GM21360 (cell line): ENCODE data around the gene CCL4.
"Not testable (repeated sequence)": the region's sequence is repeated elsewhere in the genome, so short reads cannot be mapped to it uniquely, and the experiment has no call there.

Experiments used
- ATAC-seq: cut with Tn5 transposase; IDR thresholded peaks from one replicate; pipeline ENCODE4 v1.9.1; 2021; ENCODE audit warnings: mild to moderate bottlenecking, moderate library complexity; ENCODE audit not compliant: unreplicated experiment

CCL4 gene

DNA sequence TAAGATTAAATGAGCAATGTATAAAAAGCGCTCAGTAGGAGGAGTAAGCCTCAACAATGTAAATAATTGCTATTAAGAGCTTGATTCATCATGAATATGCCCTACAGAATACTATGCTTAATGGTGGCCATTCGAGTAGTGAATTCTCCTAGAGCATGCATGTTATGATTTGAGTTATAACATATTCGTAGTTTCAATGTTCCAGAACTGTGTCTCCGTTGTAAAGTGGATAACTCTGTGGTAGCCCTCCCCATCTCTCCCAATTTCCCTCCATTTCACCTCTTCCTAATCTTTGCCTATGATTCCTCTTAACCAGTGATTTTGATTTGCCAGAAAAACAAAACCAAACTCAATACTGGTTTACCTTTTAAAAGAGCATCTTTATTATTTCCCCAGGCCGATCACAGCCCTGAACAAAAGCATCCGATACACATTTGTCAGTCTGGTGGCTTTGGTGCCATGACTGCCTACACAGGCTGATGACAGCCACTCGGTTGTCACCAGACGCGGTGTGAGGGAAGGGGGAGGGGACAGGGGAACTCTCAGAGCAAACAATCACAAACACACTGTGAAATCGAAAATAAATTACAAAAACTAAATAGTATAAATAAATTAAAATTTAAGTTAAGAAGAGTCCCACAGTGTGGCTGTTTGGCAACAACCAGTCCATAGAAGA lies 15.6 kb upstream of the CCL4 start:
- ATAC-seq = not testable (repeated sequence)

- ATAC-seq = no peak
These were observed 14.8 kb upstream of the CCL4 start for GRCh38 chr17:36088670-36089338.

DNA sequence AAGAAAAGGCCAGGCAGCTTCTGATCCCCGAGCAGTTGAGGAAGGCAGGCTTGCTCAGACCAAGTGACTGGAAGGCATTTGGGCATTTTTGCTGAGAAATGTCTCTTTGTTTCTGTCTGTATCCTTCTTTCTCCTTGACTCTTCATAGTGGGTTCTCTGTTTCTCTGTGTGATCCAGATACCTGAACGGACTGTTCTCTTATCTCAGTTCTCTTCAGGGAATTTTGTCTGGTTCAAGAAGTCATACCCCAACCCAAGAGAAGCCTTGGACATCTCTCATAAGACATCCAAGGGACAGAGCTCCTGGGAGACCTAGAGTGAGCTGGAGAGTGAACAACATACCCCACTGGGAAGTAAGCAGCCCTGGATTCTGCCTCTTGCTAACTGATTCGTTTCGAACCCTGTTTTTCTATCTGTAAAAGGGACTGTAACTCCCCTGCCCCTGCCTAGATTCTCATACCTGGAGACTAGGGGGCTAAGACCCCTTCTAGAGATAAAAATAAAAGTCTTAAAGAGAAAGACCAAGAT lies 14.2 kb upstream of the CCL4 start:
- no peak for ATAC-seq

GRCh38 chr17:36089888-36090836 lies 13.5 kb upstream of the CCL4 start, which contains the start of gene CCL3:
Gene CCL3 (minus strand): TSS chr17:36090143. CDS start chr17:36090058, 85 bp downstream.
- ATAC-seq = peak; percentile 55

DNA sequence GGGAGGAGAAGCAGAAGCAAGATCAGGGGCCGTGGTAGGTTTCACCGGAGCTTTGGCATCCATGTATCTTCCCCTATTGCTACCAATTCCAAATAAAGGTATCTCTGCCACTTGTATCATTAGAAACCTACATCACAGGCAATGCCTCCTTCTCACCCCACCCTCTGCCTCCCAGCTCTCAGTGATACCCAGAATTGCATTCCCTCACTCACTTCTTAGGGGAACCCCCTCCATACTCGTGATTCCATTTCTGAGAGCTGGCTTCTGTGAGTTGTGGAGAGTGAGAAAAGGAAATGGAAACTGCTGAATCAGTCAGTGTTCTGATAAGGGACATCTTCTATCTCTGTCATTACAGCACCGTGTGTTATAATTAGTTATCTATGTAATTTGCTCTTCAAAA lies 11.4 kb upstream of the CCL4 start:
- ATAC-seq = no peak

- ATAC-seq = not testable (repeated sequence)
These were observed 10.9 kb upstream of the CCL4 start for GRCh38 chr17:36092715-36093114.

DNA sequence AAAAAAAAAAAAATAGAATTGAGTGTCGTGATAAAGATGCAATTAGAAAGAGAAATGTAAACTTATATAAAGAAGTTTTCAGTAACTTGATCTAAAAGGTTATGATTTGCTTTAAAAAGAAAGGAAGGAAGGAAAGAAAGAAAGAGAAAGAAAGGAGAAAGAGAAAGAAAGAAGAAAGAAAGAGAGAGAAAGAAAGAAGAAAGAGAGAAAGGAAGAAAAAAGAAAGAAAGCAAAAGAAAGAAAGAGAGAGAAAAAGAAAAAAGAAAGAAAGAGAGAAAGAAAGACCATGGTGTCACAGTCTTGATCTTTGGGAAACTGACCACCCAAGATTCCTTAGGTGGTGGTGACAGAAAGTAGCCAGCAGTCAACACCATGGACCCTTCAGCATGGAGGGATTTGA lies 9.4 kb upstream of the CCL4 start:
- ATAC-seq = no peak

DNA sequence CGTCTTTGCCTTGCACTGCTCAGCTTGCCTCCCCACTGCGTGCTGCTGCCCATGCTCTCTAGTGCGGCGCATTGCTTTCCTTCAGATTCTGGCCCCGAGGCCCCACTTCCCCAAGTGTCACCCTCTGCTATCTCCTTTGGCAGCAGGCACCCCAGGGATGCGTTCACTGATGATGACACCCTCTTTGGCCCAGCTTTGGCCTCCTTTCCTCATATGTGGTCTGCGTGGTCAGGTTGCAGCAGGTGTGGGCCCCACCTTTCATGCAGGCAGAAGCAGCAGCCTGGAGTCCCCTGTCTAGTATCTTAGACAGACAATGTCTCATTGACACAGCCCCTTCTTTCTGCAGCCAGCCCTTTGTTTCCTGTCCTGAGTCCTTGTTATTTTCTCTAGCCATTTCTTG lies 8.9 kb upstream of the CCL4 start:
- no peak for ATAC-seq

GRCh38 chr17:36095992-36096391 lies 7.6 kb upstream of the CCL4 start:
- no peak for ATAC-seq

- ATAC-seq = not testable (repeated sequence)
These were observed 4.6 kb upstream of the CCL4 start for GRCh38 chr17:36099004-36099403.

GRCh38 chr17:36104246-36104645 lies 619 bp downstream of the CCL4 start:
- not testable (repeated sequence) for ATAC-seq

DNA sequence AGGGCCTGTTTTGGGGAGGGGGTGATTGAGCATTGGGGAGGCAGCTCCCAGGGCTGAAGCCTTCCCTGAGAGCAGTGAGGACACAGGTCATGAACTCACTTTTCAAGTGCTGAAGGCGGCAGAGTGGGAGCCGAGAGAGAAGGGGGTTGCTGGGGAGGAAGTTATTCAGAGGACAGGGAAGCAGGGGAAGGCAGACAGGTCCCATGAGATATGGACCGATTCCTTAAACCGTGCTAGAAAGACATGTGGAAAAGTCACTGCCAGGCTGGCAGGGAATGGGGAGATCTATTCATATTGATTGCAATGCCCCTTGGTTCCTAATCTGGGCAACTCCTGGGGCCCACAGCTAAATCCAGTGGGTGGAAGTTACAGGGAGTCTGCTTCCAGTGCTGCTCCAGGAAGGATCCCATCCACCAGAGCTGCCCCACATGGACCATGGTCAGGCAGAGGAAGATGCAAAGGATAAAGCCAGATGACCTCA lies 1.1 kb downstream of the CCL4 start:
- no peak for ATAC-seq

DNA sequence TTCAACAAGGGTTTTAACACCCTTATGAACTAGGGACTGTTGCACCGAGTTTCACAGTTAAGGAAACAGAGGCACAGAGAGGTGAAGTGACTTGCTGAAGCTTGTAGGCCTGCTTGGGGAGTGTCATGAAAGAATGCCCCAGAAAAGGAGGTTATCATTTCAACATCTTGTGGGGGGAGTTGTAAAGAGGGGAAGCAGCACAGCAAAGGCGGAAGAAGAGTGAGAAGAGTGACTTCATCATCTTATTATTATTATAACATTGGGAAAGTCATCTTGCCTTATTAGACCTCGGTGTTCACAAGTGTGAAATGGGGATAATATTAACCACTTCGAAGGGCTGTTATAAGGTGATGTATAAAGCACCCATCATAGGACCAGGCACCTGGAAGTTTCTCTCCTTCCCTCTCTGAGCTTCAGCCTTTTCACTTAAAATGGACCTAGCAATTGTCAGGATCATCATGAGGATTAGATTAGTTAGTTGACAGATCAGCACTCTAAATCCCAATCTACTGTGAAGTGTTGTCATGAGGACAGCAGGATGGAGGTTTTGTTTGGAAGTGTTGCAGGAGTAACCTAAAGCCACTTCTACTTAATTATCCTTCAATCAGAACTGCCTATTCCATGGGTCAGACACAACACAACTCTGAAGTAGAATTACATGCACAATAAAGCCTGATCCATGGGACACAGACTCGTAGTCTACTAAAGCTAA lies 2.3 kb downstream of the CCL4 start:
- ATAC-seq = no peak

GRCh38 chr17:36106493-36106835 lies 2.8 kb downstream of the CCL4 start:
- no peak for ATAC-seq

- ATAC-seq = no peak
These were observed 4.0 kb downstream of the CCL4 start for GRCh38 chr17:36107660-36108059.

GRCh38 chr17:36108265-36108664 lies 4.6 kb downstream of the CCL4 start:
- ATAC-seq = not testable (repeated sequence)

- ATAC-seq = no peak
These were observed 7.5 kb downstream of the CCL4 start for GRCh38 chr17:36111068-36111490.

- ATAC-seq = no peak
These were observed 8.9 kb downstream of the CCL4 start for GRCh38 chr17:36112572-36112971.

DNA sequence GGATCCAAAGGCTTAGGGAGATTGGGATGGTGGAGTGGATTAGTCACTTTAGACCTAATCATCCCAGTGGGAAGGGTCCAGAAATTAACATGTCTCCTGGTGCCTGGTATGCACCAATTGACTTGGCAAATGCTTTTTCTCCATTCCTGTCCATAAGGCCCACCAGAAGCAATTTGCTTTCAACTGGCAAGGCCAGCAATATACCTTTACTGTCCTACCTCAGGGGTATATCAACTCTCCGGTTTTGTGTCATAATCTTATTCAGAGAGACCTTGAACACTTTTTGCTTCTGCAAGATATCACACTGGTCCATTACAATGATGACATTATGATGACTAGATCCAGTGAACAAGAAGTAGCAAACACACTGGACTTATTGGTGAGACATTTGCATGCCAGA lies 9.5 kb downstream of the CCL4 start:
- not testable (repeated sequence) for ATAC-seq

DNA sequence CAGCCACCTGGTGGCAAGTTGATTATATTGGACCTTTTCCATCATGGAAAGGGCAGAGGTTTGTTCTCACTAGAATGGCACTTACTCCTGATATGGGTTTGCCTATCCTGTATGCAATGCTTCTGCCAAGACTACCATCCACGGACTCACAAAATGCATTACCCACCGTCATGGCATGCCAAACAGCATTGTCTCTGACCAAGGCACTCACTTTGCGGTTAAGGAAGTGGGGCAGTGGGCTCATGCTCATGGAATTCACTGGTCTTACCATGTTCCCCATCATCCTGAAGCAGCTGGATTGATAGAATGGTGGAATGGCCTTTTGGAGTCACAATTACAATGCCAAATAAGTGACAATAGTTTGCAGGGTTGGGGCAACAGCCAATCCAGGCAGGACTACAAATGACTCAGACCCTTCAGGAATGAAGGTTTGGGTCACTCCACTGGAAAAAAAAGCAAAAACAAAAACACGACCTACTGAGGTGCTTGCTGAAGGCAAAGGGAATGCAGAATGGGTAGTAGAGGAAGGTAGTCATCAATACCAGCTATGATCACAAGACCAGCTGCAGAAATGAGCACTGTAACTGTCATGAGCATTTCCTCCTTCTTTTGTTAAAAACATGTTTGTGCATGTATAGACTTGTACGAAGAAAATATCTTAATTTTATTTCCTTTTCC lies 11.5 kb downstream of the CCL4 start:
- ATAC-seq = not testable (repeated sequence)
